GM19043 (cell line): ENCODE results near the gene BSPRY.

Experiments
- ATAC-seq: cut with Tn5 transposase; IDR thresholded peaks from one replicate; pipeline ENCODE4 v1.9.1; 2021; ENCODE audit warnings: low read depth; ENCODE audit not compliant: unreplicated experiment

BSPRY gene

GRCh38 chr9:113349445-113350094, at the start of gene BSPRY:
Gene BSPRY (plus strand): TSS chr9:113349541. CDS start chr9:113349580, 39 bp downstream.
- ATAC-seq = no peak

- ATAC-seq = no peak
These were observed 49.5 kb upstream of the BSPRY start for GRCh38 chr9:113299800-113300292.

DNA sequence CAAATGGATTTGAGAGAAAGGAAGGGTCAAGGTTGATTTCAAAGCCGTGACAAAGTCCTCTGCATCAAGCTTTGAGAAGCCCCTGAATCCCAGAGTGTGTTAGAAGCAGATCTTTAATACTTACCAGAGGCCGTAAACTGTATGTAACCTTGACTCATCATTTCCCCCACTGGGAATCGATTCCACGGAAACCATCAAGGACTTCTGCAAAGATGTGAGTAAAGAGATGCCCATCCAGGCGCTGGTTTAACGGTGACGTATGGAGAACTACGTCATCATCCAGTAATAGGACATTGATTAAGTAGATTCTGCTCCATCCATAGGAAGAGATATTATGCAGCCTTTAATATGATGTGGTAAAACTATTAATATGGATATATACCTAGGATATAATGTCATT, 47.8 kb upstream of the BSPRY start:
- no peak for ATAC-seq

GRCh38 chr9:113302792-113303418, 46.4 kb upstream of the BSPRY start, which contains the start of gene RNF183:
Gene RNF183 (minus strand): TSS chr9:113303376. CDS start chr9:113298184, 5,192 bp downstream.
- no peak for ATAC-seq

DNA sequence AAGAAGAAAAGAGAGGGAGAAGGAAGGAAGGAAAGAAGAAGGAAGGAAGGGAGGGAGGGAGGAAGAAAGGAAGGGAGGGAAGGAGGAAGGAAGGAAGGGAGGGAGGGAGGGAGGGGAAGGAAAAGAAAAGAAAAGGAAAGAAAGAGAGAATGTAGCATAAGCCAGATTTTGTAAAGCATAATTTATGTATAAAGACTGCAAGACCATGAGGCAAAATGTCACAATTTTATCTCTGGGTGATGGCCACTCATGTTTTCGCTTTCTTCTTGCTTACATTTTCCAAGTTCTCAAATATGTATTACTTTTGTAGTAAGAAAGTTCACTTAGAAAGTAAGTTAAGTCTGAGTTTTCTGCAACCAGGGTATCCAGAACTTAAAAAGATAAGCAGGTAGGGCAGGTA, 42.8 kb upstream of the BSPRY start:
- ATAC-seq = no peak

GRCh38 chr9:113307396-113307975, 41.9 kb upstream of the BSPRY start:
- ATAC-seq = no peak

- no peak for ATAC-seq
These were observed 40.0 kb upstream of the BSPRY start for GRCh38 chr9:113309204-113309813.

- ATAC-seq = no peak
These were observed 38.8 kb upstream of the BSPRY start for GRCh38 chr9:113310538-113310937.

GRCh38 chr9:113311961-113312360, 37.4 kb upstream of the BSPRY start:
- ATAC-seq = no peak

DNA sequence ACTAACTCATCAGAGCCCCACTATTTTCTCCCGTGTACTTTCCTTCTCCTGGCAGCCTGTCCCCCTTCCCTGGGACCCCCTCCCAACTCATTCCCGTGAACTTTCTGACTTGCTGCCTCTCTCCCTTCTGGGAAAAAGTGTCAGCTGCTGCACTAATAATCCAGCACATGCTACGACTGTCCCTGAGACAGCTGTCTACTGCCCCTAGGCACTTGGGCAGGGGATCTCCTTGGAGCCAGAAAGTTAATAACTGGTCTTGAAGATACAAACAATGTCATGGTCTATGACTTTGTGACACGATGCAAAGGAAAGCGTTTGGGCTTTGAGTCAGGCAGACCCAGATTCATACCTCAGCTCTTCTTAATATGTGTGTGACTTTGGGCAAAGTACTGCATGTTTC, 36.1 kb upstream of the BSPRY start:
- ATAC-seq = no peak

- ATAC-seq = no peak
These were observed 34.1 kb upstream of the BSPRY start for GRCh38 chr9:113315231-113315630.

DNA sequence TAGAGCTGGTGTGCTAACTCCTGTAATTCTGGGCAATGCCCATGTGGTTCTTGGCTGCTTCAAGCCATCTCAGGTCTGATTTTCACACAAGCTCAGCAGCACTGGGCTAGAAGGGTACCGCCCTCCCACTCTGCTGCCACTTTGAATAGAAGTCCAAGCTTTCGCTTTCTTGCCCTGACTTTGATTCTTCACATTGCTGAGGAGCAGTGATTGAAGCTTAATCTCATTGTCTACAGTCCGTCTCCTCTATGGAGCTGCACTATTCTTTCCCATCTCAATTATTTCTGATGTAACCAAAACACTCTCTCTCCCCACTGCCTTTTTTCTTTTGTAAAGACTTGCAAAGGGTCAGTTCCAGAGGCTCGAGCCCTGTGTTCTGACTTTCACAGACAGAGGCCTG, 33.3 kb upstream of the BSPRY start:
- ATAC-seq = no peak

GRCh38 chr9:113317777-113318176, 31.6 kb upstream of the BSPRY start:
- no peak for ATAC-seq

DNA sequence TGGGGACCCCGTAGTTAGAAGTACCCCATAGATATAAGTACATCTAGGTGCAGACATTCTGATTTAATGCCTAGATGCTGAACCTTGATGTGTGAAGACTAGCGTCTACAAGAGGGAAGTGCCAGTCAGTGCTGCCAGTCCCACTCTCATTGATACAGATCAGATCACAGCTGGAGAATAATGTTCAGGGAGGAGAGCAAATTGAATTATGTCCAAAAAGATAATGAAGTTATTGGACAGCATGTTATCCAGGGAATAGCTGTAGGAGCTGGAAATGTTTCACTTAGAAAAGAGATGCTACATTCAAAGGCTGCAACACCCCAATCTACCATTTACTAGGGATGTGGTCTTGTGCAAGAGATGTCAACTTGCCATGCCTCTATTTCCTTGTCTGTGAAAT, 30.3 kb upstream of the BSPRY start:
- no peak for ATAC-seq

- no peak for ATAC-seq
These were observed 29.3 kb upstream of the BSPRY start for GRCh38 chr9:113320051-113320450.

DNA sequence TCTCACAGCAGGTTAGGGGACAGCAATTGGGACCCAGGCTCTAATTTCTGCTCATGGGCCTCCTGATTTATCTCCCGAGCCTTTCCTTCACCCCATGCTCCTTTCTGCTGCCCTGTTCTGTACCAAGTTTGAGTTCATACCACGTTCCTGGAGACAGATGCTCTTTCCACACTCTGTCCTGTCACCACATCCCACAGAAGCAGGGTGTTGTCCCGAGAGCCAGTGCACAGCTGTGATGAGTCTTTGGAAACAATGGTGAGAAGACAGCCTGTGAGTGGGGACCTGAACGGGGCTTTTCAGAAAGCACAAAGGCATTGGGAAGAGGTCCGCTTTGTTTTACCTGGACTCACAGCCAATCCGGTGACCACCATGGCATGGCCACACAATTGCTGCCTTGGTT, 26.7 kb upstream of the BSPRY start:
- ATAC-seq = no peak

- no peak for ATAC-seq
These were observed 23.1 kb upstream of the BSPRY start for GRCh38 chr9:113326230-113326629.

GRCh38 chr9:113328045-113328782, 21.1 kb upstream of the BSPRY start:
- ATAC-seq = no peak

DNA sequence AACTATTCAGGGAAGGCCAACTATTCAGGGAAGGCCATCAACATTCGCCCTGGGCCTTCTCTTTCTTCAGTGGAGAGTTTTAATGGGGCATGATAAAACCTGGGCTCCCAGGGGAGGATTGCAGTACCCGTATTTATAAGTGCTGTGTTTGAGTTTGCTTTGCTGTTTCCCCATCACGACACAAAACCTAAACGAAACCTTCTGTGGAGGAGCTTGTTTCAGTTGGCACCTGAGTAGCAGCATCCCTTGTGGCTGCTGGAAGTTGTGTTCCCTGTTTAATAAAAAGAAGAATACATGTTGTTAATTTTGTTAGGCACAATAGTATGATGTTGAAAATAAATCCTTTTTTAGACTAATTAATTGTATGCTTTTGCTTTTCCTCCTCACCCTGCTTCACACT, 17.6 kb upstream of the BSPRY start:
- ATAC-seq = no peak

DNA sequence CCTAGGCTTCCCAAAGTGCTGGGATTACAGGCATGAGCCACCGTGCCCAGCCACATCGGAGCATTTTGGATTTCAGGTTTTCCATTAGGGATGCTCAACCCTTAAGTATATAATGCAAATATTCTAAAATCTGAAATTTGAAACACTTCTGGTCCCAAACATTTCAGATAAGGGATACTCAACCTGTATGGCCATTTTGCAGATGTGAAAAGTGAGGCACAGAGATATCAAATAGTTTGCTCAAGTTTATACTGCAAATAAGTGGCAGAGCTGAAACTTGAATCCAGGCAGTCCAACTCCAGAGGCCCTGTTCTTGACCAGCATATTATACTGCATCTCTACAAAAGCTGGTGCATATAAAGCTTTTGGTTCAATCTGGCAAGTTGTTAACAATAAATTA, 11.6 kb upstream of the BSPRY start:
- ATAC-seq = no peak
